SK-N-SH treated with all-trans-retinoic acid at 6 μM for 48 hours (cell line): Measurements from ENCODE around the gene MAP3K2.

ENCODE experiments used
- POU6F1 ChIP-seq: fragments of 250-450 bp; sonication (Bioruptor Pico); IDR thresholded peaks from 2 replicates; pipeline ENCODE4 v1.8.0; 2021; ENCODE audit warnings: low read depth, mild to moderate bottlenecking, moderate library complexity, borderline replicate concordance
- RARB ChIP-seq: fragments of 250-450 bp; sonication (Bioruptor Pico); IDR thresholded peaks from 2 replicates; pipeline ENCODE4 v1.8.0; 2021; ENCODE audit warnings: mild to moderate bottlenecking, moderate library complexity

GRCh38 chr2:127415593-127416505 lies 28.1 kb upstream of the MAP3K2 start:
- TF ChIP-seq POU6F1 (CRISPR knock-in tag) (no peak), RARB (no peak)
